IMR-90 (cell line): ENCODE data around the gene MICAL2. TPM values are rescaled to one million over a fixed set of nuclear protein-coding genes. Genes with fewer than 3 reads are reported as not detected.

Experiments
- ATAC-seq: fragments of 200-7000 bp; cut with Tn5 transposase; 2 replicates; pipeline ENCODE4 v1.9.1; 2020; ENCODE audit warnings: low read depth, mild to moderate bottlenecking, moderate library complexity
- BruUV-seq: library from RNA; stranded (reverse); fragments of 400-500 nt; replicated peaks from 2 replicates; lab custom pipeline; 2021; lab: Mats Ljungman, UMichigan
- CTCF ChIA-PET: fragments of 300-600 bp; formaldehyde crosslinking; extraction: SDS; loops from one replicate; lab custom pipeline; 2021; ENCODE audit warnings: antibody characterized with exemption; lab: Yijun Ruan, JAX
- POLR2A ChIA-PET: fragments of 300-600 bp; sonication (Branson Sonifier 250); formaldehyde crosslinking; loops from one replicate; lab custom pipeline; 2022; ENCODE audit warnings: antibody characterized with exemption; ENCODE audit not compliant: unreplicated experiment; lab: Charles Lee
- DNase-seq: peaks from one replicate; pipeline ENCODE4 v3.0.0; 2013
- H2AFZ ChIP-seq: replicated peaks from 2 replicates; pipeline ENCODE3; 2013; ENCODE audit warnings: low read length, mild to moderate bottlenecking; ENCODE audit not compliant: poor library complexity
- H2AK5ac ChIP-seq: 2 replicates; pipeline ENCODE4 v1.6.1; 2013; ENCODE audit warnings: low read depth, low read length, inconsistent platforms
- H2AK9ac ChIP-seq: replicated peaks from 2 replicates; pipeline ENCODE3; 2013; ENCODE audit warnings: mild to moderate bottlenecking, low read depth, low read length, moderate library complexity; ENCODE audit not compliant: poor library complexity
- H2BK120ac ChIP-seq: 2 replicates; pipeline ENCODE4 v1.6.1; 2013; ENCODE audit warnings: low read depth, low read length, inconsistent platforms
- H2BK15ac ChIP-seq: 3 replicates; pipeline ENCODE4 v1.6.1; 2013; ENCODE audit warnings: low read depth, low read length, inconsistent platforms
- H2BK20ac ChIP-seq: 2 replicates; pipeline ENCODE4 v1.6.1; 2013; ENCODE audit warnings: low read depth, mild to moderate bottlenecking, inconsistent platforms, low read length, moderate library complexity
- H2BK5ac ChIP-seq: 2 replicates; pipeline ENCODE4 v1.6.1; 2013; ENCODE audit warnings: mild to moderate bottlenecking, low read depth, low read length, inconsistent platforms; ENCODE audit not compliant: poor library complexity, severe bottlenecking
- H3K14ac ChIP-seq: replicated peaks from 2 replicates; pipeline ENCODE4 v1.6.1; 2013; ENCODE audit warnings: low read depth, low read length, inconsistent platforms
- H3K18ac ChIP-seq: 2 replicates; pipeline ENCODE4 v1.6.1; 2013; ENCODE audit warnings: low read depth, low read length, control low read depth
- H3K23ac ChIP-seq: 2 replicates; pipeline ENCODE4 v1.6.1; 2013; ENCODE audit warnings: low read depth, low read length, inconsistent platforms
- H3K27ac ChIP-seq: 2 replicates; pipeline ENCODE4 v1.5.1; 2013; ENCODE audit warnings: mild to moderate bottlenecking, control low read depth, low read length; ENCODE audit not compliant: insufficient read depth
- H3K27me3 ChIP-seq: 2 replicates; pipeline ENCODE4 v1.6.1; 2013; ENCODE audit warnings: low read length; ENCODE audit not compliant: control insufficient read depth, insufficient read depth
- H3K36me3 ChIP-seq: 2 replicates; pipeline ENCODE4 v1.6.1; 2013; ENCODE audit warnings: low read length, mixed read lengths; ENCODE audit not compliant: control insufficient read depth, insufficient read depth
- H3K4ac ChIP-seq: 2 replicates; pipeline ENCODE4 v1.6.1; 2013; ENCODE audit warnings: low read depth, low read length, inconsistent platforms
- H3K4me1 ChIP-seq: 2 replicates; pipeline ENCODE4 v1.6.1; 2013; ENCODE audit warnings: low read length, mixed read lengths; ENCODE audit not compliant: control insufficient read depth, insufficient read depth
- H3K4me2 ChIP-seq: 2 replicates; pipeline ENCODE4 v1.6.1; 2013; ENCODE audit warnings: low read depth, mild to moderate bottlenecking, control low read depth, low read length, moderate library complexity
- H3K4me3 ChIP-seq: 2 replicates; pipeline ENCODE4 v1.5.1; 2013; ENCODE audit warnings: low read depth, mild to moderate bottlenecking, control low read depth, low read length, moderate library complexity; ENCODE audit not compliant: insufficient read depth
- H3K56ac ChIP-seq: 2 replicates; pipeline ENCODE4 v1.6.1; 2013; ENCODE audit warnings: low read length, inconsistent platforms; ENCODE audit not compliant: insufficient read depth; ENCODE audit errors: extremely low read depth
- H3K79me1 ChIP-seq, 2 experiments: 2 replicates each; pipeline ENCODE4 v1.6.1; 2013; ENCODE audit warnings: low read length in 2 of 2, inconsistent platforms in 1 of 2, low read depth in 1 of 2
- H3K9ac ChIP-seq: 2 replicates; pipeline ENCODE4 v1.6.1; 2013; ENCODE audit warnings: low read depth, low read length, control low read depth
- H3K9me1 ChIP-seq: 2 replicates; pipeline ENCODE4 v1.6.1; 2013; ENCODE audit warnings: low read length, inconsistent platforms; ENCODE audit not compliant: insufficient read depth
- H3K9me3 ChIP-seq: 2 replicates; pipeline ENCODE4 v1.6.1; 2013; ENCODE audit warnings: low read length; ENCODE audit not compliant: control insufficient read depth, insufficient read depth
- H4K20me1 ChIP-seq: 2 replicates; pipeline ENCODE4 v1.6.1; 2013; ENCODE audit warnings: low read length, inconsistent platforms; ENCODE audit not compliant: insufficient read depth
- H4K5ac ChIP-seq: 2 replicates; pipeline ENCODE4 v1.6.1; 2013; ENCODE audit warnings: mild to moderate bottlenecking, low read depth, low read length, control low read depth
- H4K8ac ChIP-seq, 2 experiments: 2 replicates each; pipeline ENCODE4 v1.6.1; 2013; ENCODE audit warnings: low read depth in 2 of 2, low read length in 2 of 2, control low read depth in 1 of 2, inconsistent platforms in 1 of 2
- H4K91ac ChIP-seq: 2 replicates; pipeline ENCODE4 v1.6.1; 2013; ENCODE audit warnings: low read depth, low read length, inconsistent platforms; ENCODE audit not compliant: insufficient read depth
- BHLHE40 ChIP-seq: fragments of 150-350 bp; IDR thresholded peaks from 2 replicates; pipeline ENCODE4 v1.6.1; 2016; ENCODE audit warnings: mild to moderate bottlenecking, low read depth, low read length
- CEBPB ChIP-seq: IDR thresholded peaks from 2 replicates; pipeline ENCODE4 v1.6.1; 2012; ENCODE audit warnings: low read depth, low read length, improper control_type of control experiment
- CHD1 ChIP-seq: IDR thresholded peaks from 2 replicates; pipeline ENCODE4 v1.6.1; 2012; ENCODE audit warnings: low read depth, low read length, improper control_type of control experiment
- CTCF ChIP-seq: conservative IDR thresholded peaks from 2 replicates; pipeline ENCODE4 v1.5.1; 2012; ENCODE audit warnings: mild to moderate bottlenecking, low read depth, low read length, improper control_type of control experiment
- ELK1 ChIP-seq: fragments of 150-350 bp; IDR thresholded peaks from 2 replicates; pipeline ENCODE4 v1.6.1; 2016; ENCODE audit warnings: low read depth, mild to moderate bottlenecking, low read length, moderate library complexity, borderline replicate concordance
- FOS ChIP-seq: fragments of 150-350 bp; IDR thresholded peaks from 2 replicates; pipeline ENCODE4 v1.6.1; 2016; ENCODE audit warnings: low read depth, low read length
- NFE2L2 ChIP-seq: fragments of 150-350 bp; IDR thresholded peaks from 2 replicates; pipeline ENCODE4 v1.6.1; 2016; ENCODE audit warnings: low read depth, mild to moderate bottlenecking, low read length
- POLR2A ChIP-seq: IDR thresholded peaks from 2 replicates; pipeline ENCODE4 v1.6.1; 2012; ENCODE audit warnings: mild to moderate bottlenecking, low read depth, low read length
- RAD21 ChIP-seq: IDR thresholded peaks from 2 replicates; pipeline ENCODE4 v1.6.1; 2012; ENCODE audit warnings: low read length, improper control_type of control experiment
- RCOR1 ChIP-seq: IDR thresholded peaks from 2 replicates; pipeline ENCODE4 v1.6.1; 2012; ENCODE audit warnings: mild to moderate bottlenecking, low read length, improper control_type of control experiment; ENCODE audit not compliant: insufficient replicate concordance
- SMC3 ChIP-seq: fragments of 150-350 bp; IDR thresholded peaks from 2 replicates; pipeline ENCODE4 v1.6.1; 2016; ENCODE audit warnings: low read depth, mild to moderate bottlenecking, antibody characterized with exemption, low read length, moderate library complexity
- USF2 ChIP-seq: fragments of 150-350 bp; IDR thresholded peaks from 2 replicates; pipeline ENCODE4 v1.6.1; 2017; ENCODE audit warnings: mild to moderate bottlenecking, antibody characterized with exemption, low read length, low read depth
- WGBS, 2 experiments: methylation state at CpG; one replicate each; pipeline versions ENCODE4 v1.1.5 to v1.1.7; 2013; ENCODE audit warnings: missing lambda C conversion rate in 2 of 2; ENCODE audit not compliant: insufficient read length in 1 of 2; ENCODE audit errors: extremely low coverage in 2 of 2; 5-methylcytosine and 5-hydroxymethylcytosine counted together
- dilution Hi-C: fragments of 300-500 bp; cut with HindIII; formaldehyde crosslinking; loops from one replicate; pipeline ENCODE4 v1.14.3; 2018; ENCODE audit warnings: low sequenced_read_pairs; ENCODE audit not compliant: unreplicated experiment
- in situ Hi-C: fragments of 300-500 bp; cut with MboI; formaldehyde crosslinking; loops from 3 replicates; pipeline ENCODE4 v1.14.3; 2019; ENCODE audit warnings: low sequenced_read_pairs, inconsistent platforms, mixed read lengths
- intact Hi-C: fragments of 100-400 bp; cut with micrococcal nuclease; formaldehyde crosslinking; loops from 2 replicates; pipeline ENCODE4 v1.10.0; 2022
- polyA plus RNA-seq, 3 experiments: library from polyadenylated mRNA; depleted of rRNA; stranded (reverse); fragments of >200 nt; gene quantifications; 2 replicates each; pipeline ENCODE4 v1.2.3, GENCODE V29; 2012; ENCODE audit warnings: low replicate concordance in 1 of 3
- total RNA-seq: library from RNA; depleted of rRNA; stranded (reverse); fragments of >200 nt; gene quantifications from 2 replicates; pipeline ENCODE4 v1.2.3, GENCODE V29; 2012

The MICAL2 gene
- total and polyA plus RNA-seq, 2 of the 4 experiments (the other 2 are of a cell fraction) = 170 to 336 TPM

- H4K20me1 ChIP-seq = no peaks in the 10 kb centered on the region
- no peak overlapping the region for H3K18ac ChIP-seq
- H3K27ac ChIP-seq = no peak overlapping the region
- no peak overlapping the region for H3K9ac ChIP-seq
- H3K4ac ChIP-seq = peak overlapping the region; percentile 18; the same call in 1 of the 2 replicates
- BruUV-seq = no TSS peak
- H3K4me3 ChIP-seq = no peak overlapping the region
- H2BK15ac ChIP-seq = no peak overlapping the region
- CTCF ChIA-PET = no interaction called here
- H3K4me1 ChIP-seq = peaks cover 8% of the 10 kb centered on the region
- 0 out of 2 replicates have a peak overlapping the region, but pooled peaks have one; percentile 34 for H2BK20ac ChIP-seq
- H2AK5ac ChIP-seq = peak overlapping the region; percentile 23
- POLR2A ChIA-PET = no interaction called here
- no peak overlapping the region for H3K4me2 ChIP-seq
- intact Hi-C loops (no loop called here), dilution Hi-C loops (no loop called here), in situ Hi-C loops (no loop called here)
- H3K27me3 ChIP-seq = no peaks in the 10 kb centered on the region
- peak; percentile 22 for ATAC-seq
- H3K9me1 ChIP-seq = peaks cover 7% of the 10 kb centered on the region; the same call in 1 of the 2 replicates
- H2BK120ac ChIP-seq = peak overlapping the region; percentile 35
- no peak overlapping the region for H4K5ac ChIP-seq
- no CpG with 5 or more reads among the region's 5 CpGs for WGBS, 2 experiments
- H4K8ac ChIP-seq = no peak overlapping the region
- H3K23ac ChIP-seq = 0 out of 2 replicates have a peak overlapping the region, but pooled peaks have one; percentile 41
- H3K36me3 ChIP-seq = no peaks in the 10 kb centered on the region
- no peak overlapping the region for H3K56ac ChIP-seq
- H3K9me3 ChIP-seq = no peaks in the 10 kb centered on the region
- H2BK5ac ChIP-seq = no peak overlapping the region
- no peak for DNase-seq
- H3K14ac ChIP-seq = 0 out of 2 replicates have a peak overlapping the region, but pooled peaks have one; percentile 40
- TF ChIP-seq BHLHE40 = no peak
- no peak for TF ChIP-seq POLR2A
- TF ChIP-seq CEBPB = no peak
- TF ChIP-seq CTCF = no peak
- no peak for TF ChIP-seq RCOR1
- no peak for TF ChIP-seq RAD21
- TF ChIP-seq ELK1 = no peak
- no peak for TF ChIP-seq SMC3
- TF ChIP-seq FOS = no peak
- TF ChIP-seq CHD1 = no peak
- no peak for TF ChIP-seq NFE2L2
- TF ChIP-seq USF2 = no peak
- H2AK9ac ChIP-seq = peak overlapping the region; percentile 71
- no peaks in the 10 kb centered on the region for H3K79me1 ChIP-seq
- H2AFZ ChIP-seq = peak overlapping the region; percentile 1
- H4K91ac ChIP-seq = no peak overlapping the region
These were observed 9.5 kb upstream of the MICAL2 start for GRCh38 chr11:12100841-12101242.
